OCI-LY3 (cell line): Measurements from ENCODE around the gene FAM177B.

Experiments used
- EZH2phosphoT487 ChIP-seq: fragments of 200-600 bp; shearing (Covaris generic); IDR thresholded peaks from 2 replicates; pipeline ENCODE4 v1.6.1; 2018; ENCODE audit warnings: antibody characterized with exemption, mixed run types, low read depth
- TF ChIP-seq, protein P1 (sequence below): fragments of 200-600, 300-600 bp; sonication (generic); IDR thresholded peaks from 2 replicates; pipeline ENCODE4 v1.5.1; 2014; ENCODE audit warnings: antibody characterized with exemption, low read length, low read depth

GRCh38 chr1:222761083-222761482 lies 24.1 kb downstream of the FAM177B start:
- TF ChIP-seq, protein P1, sequence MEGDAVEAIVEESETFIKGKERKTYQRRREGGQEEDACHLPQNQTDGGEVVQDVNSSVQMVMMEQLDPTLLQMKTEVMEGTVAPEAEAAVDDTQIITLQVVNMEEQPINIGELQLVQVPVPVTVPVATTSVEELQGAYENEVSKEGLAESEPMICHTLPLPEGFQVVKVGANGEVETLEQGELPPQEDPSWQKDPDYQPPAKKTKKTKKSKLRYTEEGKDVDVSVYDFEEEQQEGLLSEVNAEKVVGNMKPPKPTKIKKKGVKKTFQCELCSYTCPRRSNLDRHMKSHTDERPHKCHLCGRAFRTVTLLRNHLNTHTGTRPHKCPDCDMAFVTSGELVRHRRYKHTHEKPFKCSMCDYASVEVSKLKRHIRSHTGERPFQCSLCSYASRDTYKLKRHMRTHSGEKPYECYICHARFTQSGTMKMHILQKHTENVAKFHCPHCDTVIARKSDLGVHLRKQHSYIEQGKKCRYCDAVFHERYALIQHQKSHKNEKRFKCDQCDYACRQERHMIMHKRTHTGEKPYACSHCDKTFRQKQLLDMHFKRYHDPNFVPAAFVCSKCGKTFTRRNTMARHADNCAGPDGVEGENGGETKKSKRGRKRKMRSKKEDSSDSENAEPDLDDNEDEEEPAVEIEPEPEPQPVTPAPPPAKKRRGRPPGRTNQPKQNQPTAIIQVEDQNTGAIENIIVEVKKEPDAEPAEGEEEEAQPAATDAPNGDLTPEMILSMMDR = no peak
- TF ChIP-seq EZH2phosphoT487 = no peak
